ENCODE measurements around the gene CBARP. TPM values are rescaled to one million over a fixed set of nuclear protein-coding genes. Genes with fewer than 3 reads are reported as not detected.
A peak's percentile ranks its signal among the peaks of the same experiment; 100 is the strongest.
"Not testable (repeated sequence)": the region's sequence is repeated elsewhere in the genome, so short reads cannot be mapped to it uniquely, and the experiment has no call there.

CBARP gene
- total and polyA plus RNA-seq, 9 donors = 0.45 to 21.1 (median 1.6) TPM; not detected in 1

DNA sequence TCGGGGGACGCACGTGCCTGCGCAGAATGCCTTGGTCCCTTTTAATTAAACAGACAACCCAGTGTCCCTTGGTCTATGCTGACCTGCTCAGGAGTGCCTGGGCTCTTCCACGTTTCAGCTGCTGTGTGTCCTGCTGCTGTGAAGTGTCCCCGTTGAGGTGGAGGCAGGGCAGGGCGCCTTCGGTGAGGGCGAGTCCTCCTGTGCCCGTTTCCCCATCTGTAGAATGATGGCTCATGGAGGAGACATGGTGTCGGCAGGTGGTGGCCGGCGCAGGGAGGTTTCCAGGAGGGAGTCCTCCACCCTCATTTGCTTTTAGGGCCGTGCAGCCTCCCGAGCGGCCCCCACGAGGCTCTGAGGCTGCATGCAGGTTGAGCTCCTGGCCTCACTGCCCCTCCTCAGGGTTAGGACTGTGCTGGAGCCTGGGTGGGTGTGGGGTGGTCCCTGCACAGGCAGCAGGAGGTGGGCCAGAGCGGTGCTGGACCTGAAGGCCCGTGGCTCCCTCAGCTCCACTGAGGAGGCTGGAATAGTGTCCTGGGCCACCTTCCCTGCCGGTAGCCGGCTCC, 23.4 kb downstream of the CBARP start:
- no peaks in the 10 kb centered on the region for H3K9me3 ChIP-seq
- WGBS, 3 donors = 67 to 75% (median 73%) methylated on average over 19 to 21 of the region's 21 CpGs
- H3K4me3 ChIP-seq = no peak overlapping the region
- H3K4me1 ChIP-seq (ENCODE audit: insufficient read depth) = peaks cover 17% of the 10 kb centered on the region
- peak overlapping the region in 1 of 2 donors; percentile 36 for H3K27ac ChIP-seq
- TF ChIP-seq, protein P1, sequence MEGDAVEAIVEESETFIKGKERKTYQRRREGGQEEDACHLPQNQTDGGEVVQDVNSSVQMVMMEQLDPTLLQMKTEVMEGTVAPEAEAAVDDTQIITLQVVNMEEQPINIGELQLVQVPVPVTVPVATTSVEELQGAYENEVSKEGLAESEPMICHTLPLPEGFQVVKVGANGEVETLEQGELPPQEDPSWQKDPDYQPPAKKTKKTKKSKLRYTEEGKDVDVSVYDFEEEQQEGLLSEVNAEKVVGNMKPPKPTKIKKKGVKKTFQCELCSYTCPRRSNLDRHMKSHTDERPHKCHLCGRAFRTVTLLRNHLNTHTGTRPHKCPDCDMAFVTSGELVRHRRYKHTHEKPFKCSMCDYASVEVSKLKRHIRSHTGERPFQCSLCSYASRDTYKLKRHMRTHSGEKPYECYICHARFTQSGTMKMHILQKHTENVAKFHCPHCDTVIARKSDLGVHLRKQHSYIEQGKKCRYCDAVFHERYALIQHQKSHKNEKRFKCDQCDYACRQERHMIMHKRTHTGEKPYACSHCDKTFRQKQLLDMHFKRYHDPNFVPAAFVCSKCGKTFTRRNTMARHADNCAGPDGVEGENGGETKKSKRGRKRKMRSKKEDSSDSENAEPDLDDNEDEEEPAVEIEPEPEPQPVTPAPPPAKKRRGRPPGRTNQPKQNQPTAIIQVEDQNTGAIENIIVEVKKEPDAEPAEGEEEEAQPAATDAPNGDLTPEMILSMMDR (IDR thresholded peaks at IDR 0.05) = no peak
- TF ChIP-seq POLR2A (IDR thresholded peaks at IDR 0.05) (no peak), EP300 (IDR thresholded peaks at IDR 0.05) (no peak)
- DNase-seq = no peak
- intact Hi-C loops (cut with DNase I) = no loop called here
- H3K27me3 ChIP-seq = no peaks in the 10 kb centered on the region
- H3K36me3 ChIP-seq = no peaks in the 10 kb centered on the region

DNA sequence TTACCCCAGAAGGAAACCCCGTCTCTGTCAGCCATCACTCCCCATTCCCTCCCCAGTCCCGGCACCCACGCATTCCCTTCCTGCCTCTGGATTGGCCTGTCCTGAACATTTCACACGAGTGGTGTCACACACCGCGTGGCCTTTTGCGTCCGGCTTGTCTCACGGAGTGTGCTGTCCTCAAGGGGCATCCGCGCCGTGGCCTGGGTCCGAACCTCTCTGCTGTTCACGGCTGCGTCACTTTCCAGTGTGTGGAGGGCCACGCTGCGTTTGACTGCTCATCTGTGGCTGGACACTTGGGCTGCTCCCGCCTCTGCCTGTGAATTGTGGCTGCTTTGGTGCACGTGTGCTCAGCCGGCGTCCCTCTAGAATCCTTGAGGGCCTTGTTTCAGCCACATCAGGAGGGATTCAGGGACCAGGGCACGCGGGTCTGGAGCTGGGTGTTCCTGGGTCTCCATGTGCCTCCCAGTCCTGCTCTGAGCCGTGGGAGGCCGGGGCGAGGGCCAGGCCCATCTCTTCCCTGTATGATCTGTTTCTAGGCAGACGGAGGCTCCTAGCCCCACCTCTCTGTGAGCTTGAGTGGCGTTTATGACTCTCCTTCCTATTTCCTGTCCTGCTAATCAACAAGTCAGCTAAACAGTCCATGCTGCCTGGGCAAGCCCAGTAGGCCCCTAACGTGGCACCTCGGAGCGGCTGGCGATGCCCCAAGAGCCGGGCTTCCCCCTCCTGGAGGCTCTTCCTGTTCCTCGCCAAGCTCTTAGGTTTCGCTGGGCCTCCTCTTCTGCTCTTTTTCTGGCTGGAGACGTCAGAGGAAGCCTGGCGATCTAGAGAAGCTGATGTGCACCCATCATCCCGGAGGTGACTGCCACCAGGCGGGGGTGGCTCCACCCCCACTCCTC, 24.2 kb downstream of the CBARP start:
- Histone ChIP-seq H3K36me3 (no peaks in the 10 kb centered on the region), H3K27ac (peak overlapping the region in 1 of 2 donors; percentile 36), H3K9me3 (no peaks in the 10 kb centered on the region), H3K27me3 (no peaks in the 10 kb centered on the region), H3K4me1 (ENCODE audit: insufficient read depth) (peaks cover 22% of the 10 kb centered on the region), H3K4me3 (no peak overlapping the region)
- peak in 3 of 5 donors; percentile 42 to 49 (median 44) for DNase-seq
- no peak for TF ChIP-seq EP300 (IDR thresholded peaks at IDR 0.05)
- TF ChIP-seq, protein P1 (IDR thresholded peaks at IDR 0.05) = no peak
- no peak for TF ChIP-seq POLR2A (IDR thresholded peaks at IDR 0.05)
- intact Hi-C loops (cut with DNase I) = no loop called here
- WGBS, 3 donors = 76 to 80% (median 77%) methylated on average over 39 of the region's 39 CpGs

DNA sequence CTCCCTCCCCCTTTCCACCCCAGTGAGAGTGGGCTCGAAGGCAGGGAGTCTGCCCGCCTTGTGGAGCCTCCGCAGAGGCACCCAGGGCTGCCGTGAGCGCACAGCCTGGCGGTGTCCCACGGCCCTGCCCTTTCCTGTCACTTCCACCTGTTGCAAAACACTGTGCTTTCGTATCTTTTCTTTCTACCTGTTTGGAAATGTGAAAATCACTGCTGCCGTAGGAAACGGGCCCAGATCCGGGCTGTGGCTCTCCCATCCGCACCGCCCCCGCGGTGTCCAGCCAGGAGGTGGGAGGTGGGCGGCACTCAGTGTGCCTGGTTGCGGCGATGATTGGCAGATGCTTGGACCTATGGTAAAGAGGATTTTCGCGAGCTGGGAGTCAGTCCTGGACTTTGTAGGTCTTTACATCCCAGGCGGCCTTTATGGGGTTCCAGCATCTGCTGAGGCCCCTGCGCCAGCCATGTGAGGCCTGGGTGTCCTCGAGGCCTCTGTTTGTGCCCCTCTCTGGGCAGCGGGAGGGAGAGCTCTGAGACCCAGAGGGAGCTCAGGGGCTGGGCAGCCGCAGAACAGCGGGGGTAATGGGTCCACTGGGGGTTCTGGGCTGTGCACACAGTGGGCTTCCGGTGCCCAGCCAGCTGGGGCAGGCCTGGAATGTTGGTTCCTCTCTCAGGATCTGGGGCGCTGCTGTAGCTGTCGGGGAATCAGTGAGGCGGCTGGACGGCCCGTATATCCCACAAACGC, 26.1 kb downstream of the CBARP start:
- intact Hi-C loops (cut with DNase I) = no loop called here
- no peaks in the 10 kb centered on the region for H3K9me3 ChIP-seq
- H3K4me3 ChIP-seq = no peak overlapping the region
- peaks cover 29% of the 10 kb centered on the region for H3K4me1 ChIP-seq (ENCODE audit: insufficient read depth)
- no peak overlapping the region for H3K27ac ChIP-seq
- TF ChIP-seq EP300 (IDR thresholded peaks at IDR 0.05) (no peak), POLR2A (IDR thresholded peaks at IDR 0.05) (no peak)
- TF ChIP-seq, protein P1 (IDR thresholded peaks at IDR 0.05) = no peak
- DNase-seq = peak in 3 of 5 donors; percentile 53 to 55 (median 55)
- WGBS, 3 donors = 81 to 83% (median 82%) methylated on average over 33 of the region's 33 CpGs
- H3K36me3 ChIP-seq = no peaks in the 10 kb centered on the region
- H3K27me3 ChIP-seq = no peaks in the 10 kb centered on the region

DNA sequence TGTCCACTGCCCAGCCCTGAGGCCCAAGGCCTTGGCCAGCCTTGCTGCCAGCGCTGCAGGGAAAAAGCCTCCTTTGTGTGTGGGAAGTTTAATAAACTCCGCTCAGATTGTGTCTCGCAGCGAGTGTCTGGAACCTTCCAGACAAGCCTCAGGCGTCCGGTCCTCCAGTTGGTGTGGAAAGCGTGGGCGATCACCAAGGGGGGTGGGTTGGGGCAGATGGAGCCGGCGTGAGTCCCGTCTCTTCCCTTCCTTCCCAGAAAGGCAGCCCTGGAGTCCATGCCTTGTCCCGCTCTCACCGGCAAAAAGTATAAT, 27.6 kb downstream of the CBARP start:
- Histone ChIP-seq H3K36me3 (no peaks in the 10 kb centered on the region), H3K4me3 (no peak overlapping the region), H3K9me3 (no peaks in the 10 kb centered on the region), H3K27me3 (no peaks in the 10 kb centered on the region), H3K4me1 (ENCODE audit: insufficient read depth) (peaks cover 27% of the 10 kb centered on the region), H3K27ac (no peak overlapping the region)
- DNase-seq = no peak
- WGBS, 3 donors = 91 to 95% (median 95%) methylated on average over 13 of the region's 13 CpGs
- intact Hi-C loops (cut with DNase I) = no loop called here
- no peak for TF ChIP-seq EP300 (IDR thresholded peaks at IDR 0.05)
- TF ChIP-seq, protein P1 (IDR thresholded peaks at IDR 0.05) = no peak
- TF ChIP-seq POLR2A (IDR thresholded peaks at IDR 0.05) = no peak

DNA sequence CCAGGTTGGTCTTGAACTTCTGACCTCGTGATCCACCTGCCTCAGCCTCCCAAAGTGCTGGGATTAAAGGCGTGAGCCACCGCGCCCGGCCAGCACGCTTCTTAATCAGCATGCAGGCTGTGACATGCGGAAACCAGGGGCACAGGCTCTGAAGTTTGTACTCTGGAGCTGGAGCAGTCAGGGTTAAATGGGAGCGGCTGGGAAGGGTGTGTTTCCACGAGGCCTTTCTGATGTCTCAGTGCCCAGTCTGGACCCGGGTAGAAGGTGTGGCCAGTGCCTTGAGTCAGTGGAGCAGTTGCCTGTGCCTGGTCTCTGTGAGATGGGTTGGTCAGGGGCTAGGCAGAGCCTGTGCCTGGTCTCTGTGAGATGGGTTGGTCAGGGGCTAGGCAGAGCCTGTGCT, 29.0 kb downstream of the CBARP start:
- intact Hi-C loops (cut with DNase I); H3K9me3 ChIP-seq; H3K4me3 ChIP-seq; H3K27me3 ChIP-seq; H3K36me3 ChIP-seq; H3K27ac ChIP-seq: not testable (repeated sequence)
- peaks cover 23% of the 10 kb centered on the region for H3K4me1 ChIP-seq (ENCODE audit: insufficient read depth)
- DNase-seq = peak in 3 of 5 donors; percentile 21 to 40 (median 35)
- 66 to 73% (median 70%) methylated on average over 10 of the region's 10 CpGs for WGBS, 3 donors

Measured in ovary (tissue), 9 donors.